HG03354 (cell line): ENCODE measurements around the gene MPZL2.

ENCODE experiments used
- ATAC-seq: cut with Tn5 transposase; IDR thresholded peaks from one replicate; pipeline ENCODE4 v1.9.1; 2021; ENCODE audit warnings: mild to moderate bottlenecking; ENCODE audit not compliant: unreplicated experiment, poor library complexity, severe bottlenecking

MPZL2 gene

DNA sequence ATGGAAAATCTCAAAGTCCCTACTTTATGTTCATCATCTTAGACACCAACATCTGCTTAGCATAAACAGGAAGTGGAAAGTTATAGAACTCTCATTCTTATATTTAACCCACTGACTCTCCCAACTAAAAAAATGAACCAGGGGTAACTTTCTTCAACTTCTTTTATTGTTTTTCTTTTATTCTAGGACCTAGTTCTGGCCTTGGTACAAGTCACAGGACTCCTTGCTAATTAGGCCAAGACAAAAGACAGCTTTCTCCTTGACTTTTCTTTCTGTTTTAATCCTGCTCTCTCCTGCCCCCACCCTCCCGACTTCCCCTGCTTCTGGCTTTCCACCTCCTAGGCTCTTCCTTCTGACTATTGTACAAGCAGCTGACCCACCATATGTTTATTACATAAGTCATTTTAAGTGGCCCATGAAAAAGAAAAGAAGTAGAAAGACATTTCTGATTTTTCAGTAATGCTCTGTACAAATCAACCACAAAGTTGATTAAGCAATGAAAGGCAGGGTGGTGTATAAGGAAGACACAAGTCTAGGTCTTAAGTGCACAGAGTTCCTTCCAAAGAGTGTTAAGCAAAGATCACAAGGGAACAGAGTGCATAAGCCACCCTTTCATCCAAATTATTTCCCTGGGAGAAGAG lies 57.6 kb downstream of the MPZL2 start:
- no peak for ATAC-seq

DNA sequence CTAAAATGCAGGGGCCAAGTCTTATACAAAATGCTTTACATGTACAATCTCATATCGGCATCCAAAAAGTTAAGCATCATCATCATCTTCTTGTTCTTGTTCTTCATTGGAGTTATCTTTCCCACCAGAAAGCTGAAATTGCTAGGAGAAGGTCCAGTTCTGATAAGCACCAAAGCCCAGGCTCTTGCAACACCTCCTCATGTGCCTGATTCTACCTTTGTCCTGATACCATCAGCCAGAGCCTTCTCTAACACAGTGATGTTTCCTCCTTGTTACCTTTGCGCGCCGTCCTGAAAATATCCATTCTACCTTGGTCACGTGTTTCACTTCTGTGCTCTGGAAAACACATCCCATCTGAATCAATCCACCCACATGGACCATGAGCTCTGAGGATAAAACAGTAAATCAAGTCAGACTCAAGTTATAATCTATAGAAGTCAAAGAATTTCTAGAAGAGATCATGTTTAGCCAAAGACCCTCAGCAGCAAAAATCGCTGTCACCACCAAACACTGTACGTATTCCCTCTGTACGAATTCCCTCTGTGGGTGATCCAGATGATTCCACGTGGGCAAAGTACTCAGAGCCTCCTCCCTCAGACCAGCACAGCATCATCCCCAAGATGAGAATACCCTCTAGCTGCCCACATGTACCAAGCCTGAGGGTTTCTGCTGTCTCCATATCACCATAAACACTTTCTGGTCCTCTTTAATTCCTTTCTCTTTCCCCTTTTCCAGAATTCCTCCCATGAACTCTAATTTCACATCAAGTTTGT lies 58.3 kb downstream of the MPZL2 start:
- no peak for ATAC-seq
